A673 (cell line): ENCODE results near the gene COL9A3.

ENCODE experiments used
- EZH2 ChIP-seq: fragments of 200-600 bp; sonication (generic); IDR thresholded peaks from 2 replicates; pipeline ENCODE4 v1.6.1; 2017; ENCODE audit warnings: borderline replicate concordance, low read depth, mild to moderate bottlenecking, mixed read lengths, antibody characterized with exemption, low read length; ENCODE audit not compliant: poor library complexity, severe bottlenecking
- TF ChIP-seq, protein P1 (sequence below): fragments of 300-800, 200-600 bp; sonication (generic); conservative IDR thresholded peaks from 2 replicates; pipeline ENCODE4 v1.5.1; 2017; ENCODE audit warnings: low read depth, mild to moderate bottlenecking, antibody characterized with exemption, low read length, moderate library complexity, mixed read lengths

DNA sequence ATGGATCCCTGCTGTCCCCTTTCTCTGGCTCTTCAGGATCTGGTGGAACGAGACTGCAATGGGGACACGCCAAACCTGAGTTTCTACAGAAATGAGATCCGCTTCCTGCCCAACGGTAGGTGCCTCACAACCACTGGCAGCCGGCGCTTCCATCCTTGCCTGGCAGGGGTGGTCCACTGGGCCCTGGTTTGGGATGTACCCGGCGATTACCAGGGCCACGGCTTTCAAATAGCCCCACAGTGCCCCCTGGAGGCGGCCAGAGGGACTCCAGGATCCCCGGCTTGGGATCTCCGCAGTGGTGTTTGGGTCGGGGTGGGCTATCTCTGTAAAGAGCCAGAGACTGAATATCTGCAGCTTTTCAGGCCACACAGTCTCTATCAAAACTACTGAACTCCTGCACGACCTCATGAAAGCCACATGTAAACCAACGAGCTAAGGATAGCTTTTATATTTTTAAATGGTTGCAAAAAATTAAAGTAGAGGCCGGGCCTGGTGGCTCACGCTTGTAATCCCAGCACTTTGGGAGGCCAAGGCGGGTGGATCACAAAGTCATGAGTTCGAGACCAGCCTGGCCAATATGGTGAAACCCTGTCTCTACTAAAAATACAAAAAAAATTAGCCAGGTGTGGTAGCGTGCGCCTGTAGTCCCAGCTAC is 8.5 kb upstream of the COL9A3 start:
- TF ChIP-seq, protein P1, sequence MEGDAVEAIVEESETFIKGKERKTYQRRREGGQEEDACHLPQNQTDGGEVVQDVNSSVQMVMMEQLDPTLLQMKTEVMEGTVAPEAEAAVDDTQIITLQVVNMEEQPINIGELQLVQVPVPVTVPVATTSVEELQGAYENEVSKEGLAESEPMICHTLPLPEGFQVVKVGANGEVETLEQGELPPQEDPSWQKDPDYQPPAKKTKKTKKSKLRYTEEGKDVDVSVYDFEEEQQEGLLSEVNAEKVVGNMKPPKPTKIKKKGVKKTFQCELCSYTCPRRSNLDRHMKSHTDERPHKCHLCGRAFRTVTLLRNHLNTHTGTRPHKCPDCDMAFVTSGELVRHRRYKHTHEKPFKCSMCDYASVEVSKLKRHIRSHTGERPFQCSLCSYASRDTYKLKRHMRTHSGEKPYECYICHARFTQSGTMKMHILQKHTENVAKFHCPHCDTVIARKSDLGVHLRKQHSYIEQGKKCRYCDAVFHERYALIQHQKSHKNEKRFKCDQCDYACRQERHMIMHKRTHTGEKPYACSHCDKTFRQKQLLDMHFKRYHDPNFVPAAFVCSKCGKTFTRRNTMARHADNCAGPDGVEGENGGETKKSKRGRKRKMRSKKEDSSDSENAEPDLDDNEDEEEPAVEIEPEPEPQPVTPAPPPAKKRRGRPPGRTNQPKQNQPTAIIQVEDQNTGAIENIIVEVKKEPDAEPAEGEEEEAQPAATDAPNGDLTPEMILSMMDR = peak; percentile 91
- TF ChIP-seq EZH2 = no peak
